ENCODE data around the gene IGF2BP3.

Gene IGF2BP3

DNA sequence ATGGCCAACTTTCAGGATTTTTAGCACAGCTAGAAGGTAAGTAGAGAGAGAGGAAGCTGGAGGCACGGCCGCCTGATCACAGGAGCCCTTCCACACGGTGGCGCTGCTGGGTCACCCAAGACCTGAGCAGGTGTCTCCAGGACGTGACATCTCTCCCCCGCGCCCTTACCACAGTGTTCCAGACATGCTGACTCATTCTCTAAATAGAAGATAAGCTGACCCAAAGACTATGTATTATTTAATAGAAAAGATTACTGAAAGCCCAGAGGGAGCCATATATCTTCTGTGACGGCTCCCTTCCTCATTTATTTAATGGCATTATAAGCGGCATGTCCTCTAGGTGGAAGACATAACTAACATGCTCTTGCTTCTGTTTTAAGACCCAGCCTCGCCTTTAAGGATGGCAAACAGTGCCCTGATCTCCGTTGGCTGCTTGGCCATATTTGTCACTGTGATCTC, 197.1 kb downstream of the IGF2BP3 start:
- Mint-ChIP-seq H3K36me3 (ENCODE audit: low read depth) (no peaks in the 10 kb centered on the region), H3K27ac (no peak overlapping the region), H3K4me3 (no peak overlapping the region), H3K9me3 (no peaks in the 10 kb centered on the region), H3K4me1 (no peaks in the 10 kb centered on the region), H3K27me3 (ENCODE audit: low read depth, poor library complexity) (peaks cover 24% of the 10 kb centered on the region)
- DNase-seq: peak; percentile 87
- TF ChIP-seq, protein P1, sequence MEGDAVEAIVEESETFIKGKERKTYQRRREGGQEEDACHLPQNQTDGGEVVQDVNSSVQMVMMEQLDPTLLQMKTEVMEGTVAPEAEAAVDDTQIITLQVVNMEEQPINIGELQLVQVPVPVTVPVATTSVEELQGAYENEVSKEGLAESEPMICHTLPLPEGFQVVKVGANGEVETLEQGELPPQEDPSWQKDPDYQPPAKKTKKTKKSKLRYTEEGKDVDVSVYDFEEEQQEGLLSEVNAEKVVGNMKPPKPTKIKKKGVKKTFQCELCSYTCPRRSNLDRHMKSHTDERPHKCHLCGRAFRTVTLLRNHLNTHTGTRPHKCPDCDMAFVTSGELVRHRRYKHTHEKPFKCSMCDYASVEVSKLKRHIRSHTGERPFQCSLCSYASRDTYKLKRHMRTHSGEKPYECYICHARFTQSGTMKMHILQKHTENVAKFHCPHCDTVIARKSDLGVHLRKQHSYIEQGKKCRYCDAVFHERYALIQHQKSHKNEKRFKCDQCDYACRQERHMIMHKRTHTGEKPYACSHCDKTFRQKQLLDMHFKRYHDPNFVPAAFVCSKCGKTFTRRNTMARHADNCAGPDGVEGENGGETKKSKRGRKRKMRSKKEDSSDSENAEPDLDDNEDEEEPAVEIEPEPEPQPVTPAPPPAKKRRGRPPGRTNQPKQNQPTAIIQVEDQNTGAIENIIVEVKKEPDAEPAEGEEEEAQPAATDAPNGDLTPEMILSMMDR (IDR thresholded peaks at IDR 0.05): peak; percentile 76

GRCh38 chr7:23272275-23272674, 198.0 kb downstream of the IGF2BP3 start:
- H3K27me3 Mint-ChIP-seq (ENCODE audit: low read depth, poor library complexity): peaks cover 24% of the 10 kb centered on the region
- no peaks in the 10 kb centered on the region for H3K36me3 Mint-ChIP-seq (ENCODE audit: low read depth)

GRCh38 chr7:23268746-23269145, 201.5 kb downstream of the IGF2BP3 start:
- Mint-ChIP-seq H3K9me3 (no peaks in the 10 kb centered on the region), H3K27me3 (ENCODE audit: low read depth, poor library complexity) (peaks cover 21% of the 10 kb centered on the region)

More at GRCh38 chr7:23272275-23272674, 198.0 kb downstream of the IGF2BP3 start:
- H3K27ac Mint-ChIP-seq: no peak overlapping the region
- H3K4me3 Mint-ChIP-seq: no peak overlapping the region
- TF ChIP-seq, protein P1 (IDR thresholded peaks at IDR 0.05): no peak
- no peaks in the 10 kb centered on the region for H3K4me1 Mint-ChIP-seq
- H3K9me3 Mint-ChIP-seq: no peaks in the 10 kb centered on the region
- DNase-seq: no peak

GRCh38 chr7:23268167-23268566, 202.1 kb downstream of the IGF2BP3 start:
- H3K4me3 Mint-ChIP-seq: no peak overlapping the region
- TF ChIP-seq, protein P1 (IDR thresholded peaks at IDR 0.05): no peak
- H3K4me1 Mint-ChIP-seq: no peaks in the 10 kb centered on the region
- H3K27me3 Mint-ChIP-seq (ENCODE audit: low read depth, poor library complexity): peaks cover 21% of the 10 kb centered on the region
- DNase-seq: no peak
- H3K9me3 Mint-ChIP-seq: no peaks in the 10 kb centered on the region
- no peaks in the 10 kb centered on the region for H3K36me3 Mint-ChIP-seq (ENCODE audit: low read depth)
- H3K27ac Mint-ChIP-seq: no peak overlapping the region

More at GRCh38 chr7:23268746-23269145, 201.5 kb downstream of the IGF2BP3 start:
- no peak overlapping the region for H3K4me3 Mint-ChIP-seq
- H3K4me1 Mint-ChIP-seq: no peaks in the 10 kb centered on the region
- H3K27ac Mint-ChIP-seq: no peak overlapping the region
- no peak for DNase-seq
- no peaks in the 10 kb centered on the region for H3K36me3 Mint-ChIP-seq (ENCODE audit: low read depth)
- TF ChIP-seq, protein P1 (IDR thresholded peaks at IDR 0.05): no peak

DNA sequence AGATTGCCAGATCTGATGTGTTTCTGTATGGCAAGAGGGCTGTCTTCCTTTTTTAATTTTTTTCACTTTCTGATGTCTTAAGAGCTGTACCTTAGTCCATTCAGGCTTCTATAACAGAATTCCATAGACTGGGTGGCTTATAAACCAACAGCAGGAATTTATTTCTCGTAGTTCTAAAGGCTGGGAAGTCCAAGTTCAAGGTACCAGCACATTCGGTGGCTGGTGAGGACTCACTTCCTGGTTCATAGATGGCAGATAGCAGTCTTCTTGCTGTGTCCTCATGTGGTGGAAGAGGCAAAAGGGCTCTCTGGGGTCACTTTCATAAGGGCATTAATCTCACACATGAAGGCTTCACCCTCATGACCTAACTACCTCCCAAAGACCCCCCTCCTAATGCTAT, 202.9 kb downstream of the IGF2BP3 start:
- Mint-ChIP-seq H3K4me3 (no peak overlapping the region), H3K27me3 (ENCODE audit: low read depth, poor library complexity) (peaks cover 16% of the 10 kb centered on the region), H3K27ac (no peak overlapping the region), H3K4me1 (no peaks in the 10 kb centered on the region), H3K36me3 (ENCODE audit: low read depth) (no peaks in the 10 kb centered on the region), H3K9me3 (no peaks in the 10 kb centered on the region)
- no peak for DNase-seq
- TF ChIP-seq, protein P1 (IDR thresholded peaks at IDR 0.05): no peak

GRCh38 chr7:23266918-23267317, 203.4 kb downstream of the IGF2BP3 start:
- Mint-ChIP-seq H3K9me3 (no peaks in the 10 kb centered on the region), H3K4me3 (no peak overlapping the region), H3K27ac (no peak overlapping the region), H3K36me3 (ENCODE audit: low read depth) (no peaks in the 10 kb centered on the region), H3K4me1 (no peaks in the 10 kb centered on the region), H3K27me3 (ENCODE audit: low read depth, poor library complexity) (peaks cover 12% of the 10 kb centered on the region)
- DNase-seq: no peak
- TF ChIP-seq, protein P1 (IDR thresholded peaks at IDR 0.05): no peak

All from nephron progenitor cell (in vitro differentiated cells).